PC-9 (cell line): Measurements from ENCODE around the gene GRIN2A. TPM values are rescaled to one million over a fixed set of nuclear protein-coding genes. Genes with fewer than 3 reads are reported as not detected.

Experiments used
- BruUV-seq: library from RNA; stranded (reverse); fragments of 400-500 nt; replicated peaks from 2 replicates; lab custom pipeline; 2021; lab: Mats Ljungman, UMichigan
- CTCF ChIA-PET: fragments of 300-600 bp; sonication (Branson Sonifier 250); formaldehyde crosslinking; loops from one replicate; lab custom pipeline; 2022; ENCODE audit warnings: antibody characterized with exemption; lab: Charles Lee
- POLR2A ChIA-PET: fragments of 300-600 bp; sonication (Branson Sonifier 250); formaldehyde crosslinking; loops from one replicate; lab custom pipeline; 2022; ENCODE audit warnings: antibody characterized with exemption; ENCODE audit not compliant: unreplicated experiment; lab: Charles Lee
- DNase-seq, 2 experiments: peaks; one replicate each; pipeline versions ENCODE4 v3.0.0 to v3.0.0-alpha.2; 2015 to 2022; ENCODE audit warnings: mixed read lengths in 1 of 2
- H2AFZ ChIP-seq: fragments of 200-600 bp; sonication (generic); 2 replicates; pipeline ENCODE4 v1.8.1; 2017; ENCODE audit warnings: antibody characterized with exemption
- H3F3A ChIP-seq: fragments of 200-600 bp; sonication (generic); 2 replicates; pipeline ENCODE4 v1.8.1; 2017; ENCODE audit warnings: antibody characterized with exemption, mild to moderate bottlenecking, low read depth; ENCODE audit not compliant: insufficient read depth
- H3K27ac ChIP-seq: fragments of 200-600 bp; sonication (generic); 2 replicates; pipeline ENCODE4 v1.6.1; 2016; ENCODE audit warnings: mixed run types
- H3K27me3 ChIP-seq: fragments of 200-600 bp; sonication (generic); 2 replicates; pipeline ENCODE4 v1.6.1; 2016; ENCODE audit warnings: low read depth, mixed run types; ENCODE audit not compliant: insufficient read depth
- H3K36me3 ChIP-seq: fragments of 200-600 bp; sonication (generic); 2 replicates; pipeline ENCODE4 v1.6.1; 2016; ENCODE audit warnings: low read depth, mixed run types
- H3K4me1 ChIP-seq: fragments of 200-600 bp; sonication (generic); replicated peaks from 2 replicates; pipeline ENCODE4 v1.6.1; 2016; ENCODE audit warnings: mixed run types; ENCODE audit not compliant: insufficient read depth
- H3K4me2 ChIP-seq: fragments of 200-600 bp; sonication (generic); 2 replicates; pipeline ENCODE4 v1.6.1; 2017; ENCODE audit warnings: mixed run types
- H3K4me3 ChIP-seq: fragments of 200-600 bp; sonication (generic); 2 replicates; pipeline ENCODE4 v1.6.1; 2016; ENCODE audit warnings: mixed run types
- H3K79me2 ChIP-seq: fragments of 200-600 bp; sonication (generic); 2 replicates; pipeline ENCODE4 v1.6.1; 2017; ENCODE audit warnings: low read depth, mixed run types
- H3K9me2 ChIP-seq: fragments of 200-600 bp; sonication (generic); 2 replicates; pipeline ENCODE4 v1.8.1; 2017; ENCODE audit warnings: mild to moderate bottlenecking; ENCODE audit not compliant: insufficient read depth
- H3K9me3 ChIP-seq: fragments of 200-600 bp; sonication (generic); 2 replicates; pipeline ENCODE4 v1.8.1; 2016; ENCODE audit warnings: low read depth; ENCODE audit not compliant: insufficient read depth
- H4K20me1 ChIP-seq: fragments of 200-600 bp; sonication (generic); 2 replicates; pipeline ENCODE4 v1.8.1; 2017; ENCODE audit not compliant: insufficient read depth
- EZH2 ChIP-seq: fragments of 200-600 bp; sonication (generic); IDR thresholded peaks from 2 replicates; pipeline ENCODE4 v1.8.0; 2017; ENCODE audit warnings: antibody characterized with exemption, low read depth
- intact Hi-C: fragments of 100-400 bp; cut with micrococcal nuclease; formaldehyde crosslinking; loops from one replicate; pipeline ENCODE4 v1.10.0; 2022; ENCODE audit not compliant: unreplicated experiment
- total RNA-seq: library from RNA; stranded (reverse); gene quantifications from 2 replicates; pipeline ENCODE4 v1.2.3, GENCODE V29; 2021
- TF ChIP-seq, protein P1 (sequence below): fragments of 200-600 bp; sonication (generic); conservative IDR thresholded peaks from 2 replicates; pipeline ENCODE4 v1.6.1; 2017; ENCODE audit warnings: mixed run types, antibody characterized with exemption, mild to moderate bottlenecking, moderate library complexity

Gene GRIN2A
- total RNA-seq, 1 experiment from 2014 or later = not detected

DNA sequence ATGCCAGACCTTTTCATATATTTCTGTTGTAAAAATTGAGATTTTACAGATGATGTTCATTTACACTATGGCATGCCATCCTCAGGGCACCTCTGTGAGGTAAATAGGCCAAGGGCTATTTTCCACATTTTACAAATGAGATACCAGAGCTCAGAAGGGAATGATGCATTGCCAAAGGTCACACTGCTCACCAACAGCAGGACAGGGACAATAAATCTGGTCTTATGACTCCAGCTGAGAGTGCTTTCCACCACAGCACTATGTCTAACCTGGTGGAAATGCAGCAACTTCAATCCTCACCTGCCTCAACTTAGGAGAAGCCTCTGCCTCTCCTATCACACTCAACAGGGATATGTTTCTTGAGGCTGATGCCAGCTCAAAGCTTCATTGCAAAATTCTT lies 40.6 kb downstream of the GRIN2A start:
- no peaks in the 10 kb centered on the region for H3K36me3 ChIP-seq
- H3K27ac ChIP-seq = no peak overlapping the region
- no peak overlapping the region for H2AFZ ChIP-seq
- peaks cover 4% of the 10 kb centered on the region; the same call in 1 of the 2 replicates for H3K27me3 ChIP-seq
- TF ChIP-seq, protein P1, sequence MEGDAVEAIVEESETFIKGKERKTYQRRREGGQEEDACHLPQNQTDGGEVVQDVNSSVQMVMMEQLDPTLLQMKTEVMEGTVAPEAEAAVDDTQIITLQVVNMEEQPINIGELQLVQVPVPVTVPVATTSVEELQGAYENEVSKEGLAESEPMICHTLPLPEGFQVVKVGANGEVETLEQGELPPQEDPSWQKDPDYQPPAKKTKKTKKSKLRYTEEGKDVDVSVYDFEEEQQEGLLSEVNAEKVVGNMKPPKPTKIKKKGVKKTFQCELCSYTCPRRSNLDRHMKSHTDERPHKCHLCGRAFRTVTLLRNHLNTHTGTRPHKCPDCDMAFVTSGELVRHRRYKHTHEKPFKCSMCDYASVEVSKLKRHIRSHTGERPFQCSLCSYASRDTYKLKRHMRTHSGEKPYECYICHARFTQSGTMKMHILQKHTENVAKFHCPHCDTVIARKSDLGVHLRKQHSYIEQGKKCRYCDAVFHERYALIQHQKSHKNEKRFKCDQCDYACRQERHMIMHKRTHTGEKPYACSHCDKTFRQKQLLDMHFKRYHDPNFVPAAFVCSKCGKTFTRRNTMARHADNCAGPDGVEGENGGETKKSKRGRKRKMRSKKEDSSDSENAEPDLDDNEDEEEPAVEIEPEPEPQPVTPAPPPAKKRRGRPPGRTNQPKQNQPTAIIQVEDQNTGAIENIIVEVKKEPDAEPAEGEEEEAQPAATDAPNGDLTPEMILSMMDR = no peak
- no peak for TF ChIP-seq EZH2
- CTCF ChIA-PET = no interaction called here
- no peaks in the 10 kb centered on the region for H3K9me3 ChIP-seq
- no peak overlapping the region for H3K4me2 ChIP-seq
- DNase-seq = no peak
- H3F3A ChIP-seq = no peaks in the 10 kb centered on the region
- no peaks in the 10 kb centered on the region for H4K20me1 ChIP-seq
- no peaks in the 10 kb centered on the region for H3K4me1 ChIP-seq
- no peak overlapping the region for H3K4me3 ChIP-seq
- H3K79me2 ChIP-seq = no peaks in the 10 kb centered on the region
- H3K9me2 ChIP-seq = no peaks in the 10 kb centered on the region
- no TSS peak for BruUV-seq
- intact Hi-C loops = no loop called here
- POLR2A ChIA-PET = no interaction called here

DNA sequence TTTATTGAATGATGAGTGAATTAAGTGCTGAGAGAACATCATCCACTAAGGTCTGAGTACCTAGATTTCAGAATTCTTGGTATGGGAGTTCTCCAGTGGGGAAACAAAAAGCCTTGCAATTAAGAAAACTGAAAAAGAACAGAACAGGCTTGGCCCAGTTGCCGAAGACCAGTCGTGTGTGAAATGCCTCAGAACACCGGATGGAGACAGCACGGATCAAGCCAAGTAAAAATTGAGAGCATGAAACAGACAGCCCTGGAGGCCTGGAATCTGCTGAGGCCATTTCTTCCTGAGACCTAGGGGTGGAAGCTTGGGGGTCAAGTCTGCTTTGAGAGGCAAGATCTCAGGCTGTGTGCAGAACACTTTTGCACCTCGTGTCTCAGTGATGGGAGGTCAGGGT lies 43.3 kb downstream of the GRIN2A start:
- Histone ChIP-seq H3K4me2 (no peak overlapping the region), H2AFZ (no peak overlapping the region), H3K9me2 (no peaks in the 10 kb centered on the region), H3F3A (no peaks in the 10 kb centered on the region), H3K9me3 (no peaks in the 10 kb centered on the region), H3K4me1 (no peaks in the 10 kb centered on the region), H3K36me3 (no peaks in the 10 kb centered on the region), H3K27me3 (0 out of 2 replicates have a peak, but pooled peaks cover under 1% of the 10 kb centered on the region), H4K20me1 (no peaks in the 10 kb centered on the region), H3K79me2 (no peaks in the 10 kb centered on the region), H3K4me3 (no peak overlapping the region), H3K27ac (no peak overlapping the region)
- intact Hi-C loops = no loop called here
- BruUV-seq = no TSS peak
- DNase-seq = no peak
- ChIA-PET CTCF (no interaction called here), POLR2A (no interaction called here)
- TF ChIP-seq EZH2 = no peak
- TF ChIP-seq, protein P1 = no peak

DNA sequence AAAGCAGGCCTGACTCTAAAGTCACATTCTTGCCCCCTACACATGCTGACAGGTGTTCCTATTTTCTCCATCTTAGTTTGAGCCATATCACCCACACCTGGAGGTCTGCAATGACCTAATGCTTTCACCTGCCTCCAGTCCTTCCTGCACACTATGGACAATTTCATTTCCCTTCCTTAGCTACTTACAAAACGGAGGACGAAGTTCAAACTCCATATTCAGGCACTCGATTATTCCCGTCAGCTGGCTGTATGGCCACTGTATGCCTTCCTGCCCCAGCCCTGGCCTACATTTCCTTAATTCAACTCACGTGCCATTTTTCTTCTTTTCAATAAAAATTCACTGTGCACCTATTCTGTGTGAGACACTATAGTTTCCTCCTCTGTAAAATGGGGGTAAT lies 44.9 kb downstream of the GRIN2A start:
- intact Hi-C loops = no loop called here

More for the DNA sequence above, 44.9 kb downstream of the GRIN2A start:
- no peaks in the 10 kb centered on the region for H4K20me1 ChIP-seq
- no peaks in the 10 kb centered on the region for H3K36me3 ChIP-seq
- DNase-seq = no peak
- POLR2A ChIA-PET = no interaction called here
- no peaks in the 10 kb centered on the region for H3K27me3 ChIP-seq
- no peak overlapping the region for H2AFZ ChIP-seq
- CTCF ChIA-PET = no interaction called here
- H3K79me2 ChIP-seq = no peaks in the 10 kb centered on the region
- H3K4me3 ChIP-seq = no peak overlapping the region
- TF ChIP-seq EZH2 = no peak
- TF ChIP-seq, protein P1 = no peak
- no peak overlapping the region for H3K27ac ChIP-seq
- no peaks in the 10 kb centered on the region for H3F3A ChIP-seq
- H3K9me3 ChIP-seq = no peaks in the 10 kb centered on the region
- H3K4me2 ChIP-seq = no peak overlapping the region
- no TSS peak for BruUV-seq
- H3K9me2 ChIP-seq = no peaks in the 10 kb centered on the region
- H3K4me1 ChIP-seq = no peaks in the 10 kb centered on the region
